Peyer's patch (tissue), 4 donors: ENCODE data around the gene PCNP. TPM values are rescaled to one million over a fixed set of nuclear protein-coding genes. Genes with fewer than 3 reads are reported as not detected.

Source experiments
- DNase-seq, 3 donors: peaks; one replicate each; pipeline ENCODE4 v3.0.0-alpha.2; 2017 to 2019
- H3K27ac ChIP-seq, 4 donors: fragments of 200-600 bp; sonication (generic); one replicate each; pipeline ENCODE4 v1.5.1; 2016 to 2019
- H3K27me3 ChIP-seq, 2 donors: fragments of 200-600 bp; sonication (generic); one replicate each; pipeline ENCODE4 v1.5.1; 2019
- H3K36me3 ChIP-seq, 3 donors: fragments of 200-600 bp; sonication (generic); one replicate each; pipeline ENCODE4 v1.5.1; 2016 to 2019
- H3K4me1 ChIP-seq, 4 donors: fragments of 200-600 bp; sonication (generic); one replicate each; pipeline ENCODE4 v1.5.1; 2016 to 2019
- H3K4me3 ChIP-seq, 4 donors: fragments of 200-600 bp; sonication (generic); 1 replicate in 3 of 4; 2 replicates in 1 of 4; pipeline ENCODE4 v1.5.1; 2016 to 2019; ENCODE audit warnings: mild to moderate bottlenecking in 1 of 4
- H3K9me3 ChIP-seq, 4 donors: fragments of 200-600 bp; sonication (generic); one replicate each; pipeline ENCODE4 v1.5.1; 2016 to 2019; ENCODE audit warnings: mild to moderate bottlenecking in 1 of 4
- POLR2A ChIP-seq, 2 donors: fragments of 450-650 bp; IDR thresholded peaks; one replicate each; pipeline ENCODE4 v1.5.1; 2017; ENCODE audit warnings: antibody characterized with exemption in 2 of 2, mild to moderate bottlenecking in 2 of 2, moderate library complexity in 2 of 2
- small RNA-seq, 2 donors: library from RNA; depleted of rRNA; stranded (forward); fragments of <200 nt; gene quantifications; one replicate each; pipeline ENCODE3, GENCODE V24; 2016
- total RNA-seq, 4 donors: library from RNA; depleted of rRNA; stranded (reverse); fragments of >200 nt; gene quantifications; one replicate each; pipeline ENCODE4 v1.1.0, GENCODE V29; 2016
- TF ChIP-seq, protein P1 (sequence below), 6 experiments: fragments of 450-650 bp in 4 of 6; fragments of 200-600 bp in 2 of 6; sonication (generic) in 1 of 6; IDR thresholded peaks; one replicate each; pipeline ENCODE4 v1.5.1; 2017 to 2019; ENCODE audit warnings: antibody characterized with exemption in 6 of 6, mild to moderate bottlenecking in 3 of 6, moderate library complexity in 1 of 6

Gene PCNP
- total RNA-seq, 4 donors from 2014 or later = 61.9 to 106 (median 69.8) TPM

DNA sequence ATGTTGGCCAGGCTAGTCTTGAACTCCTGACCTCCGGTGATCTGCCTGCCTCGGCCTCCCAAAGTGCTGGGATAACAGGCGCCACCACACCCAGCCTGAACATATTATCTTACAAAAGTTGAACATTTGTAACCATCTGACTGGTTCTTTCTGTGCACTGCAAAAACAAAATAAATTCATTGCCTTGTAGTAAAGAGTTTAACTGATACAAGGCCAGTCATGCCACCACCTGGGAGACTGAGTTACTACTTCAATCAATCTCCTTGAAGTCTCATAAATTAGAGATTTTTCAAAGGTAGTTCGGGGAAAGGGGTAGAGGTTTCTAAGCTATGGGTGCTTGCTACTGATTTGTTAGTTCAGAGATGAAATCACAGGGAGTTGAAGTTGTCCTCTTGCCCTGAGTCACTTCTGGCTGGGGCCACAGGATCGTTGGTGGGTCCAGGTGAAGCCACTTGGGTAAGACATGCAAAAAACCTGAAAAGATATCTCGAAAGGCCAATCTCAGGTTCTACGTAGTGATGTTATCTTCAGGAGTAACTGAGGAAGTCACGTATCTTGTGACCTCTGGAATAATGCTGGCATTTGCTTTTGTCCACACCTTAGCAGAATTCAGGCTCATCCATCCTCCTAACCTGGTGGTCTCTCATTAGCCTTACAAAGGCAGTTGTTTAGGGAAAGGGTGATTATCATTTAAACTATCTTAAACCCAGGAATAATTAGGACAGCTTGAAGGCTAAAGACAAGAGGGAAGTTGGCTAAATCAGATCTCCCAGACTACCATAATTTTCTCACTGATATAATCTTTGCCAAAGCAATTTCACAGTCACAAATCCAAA, 69.2 kb downstream of the PCNP start:
- Histone ChIP-seq H3K36me3 (no peaks in the 10 kb centered on the region), H3K4me3 (no peak overlapping the region), H3K27me3 (no peaks in the 10 kb centered on the region), H3K9me3 (no peaks in the 10 kb centered on the region), H3K27ac (no peak overlapping the region), H3K4me1 (no peaks in the 10 kb centered on the region)
- no peak for TF ChIP-seq POLR2A (IDR thresholded peaks at IDR 0.05)
- TF ChIP-seq, protein P1, sequence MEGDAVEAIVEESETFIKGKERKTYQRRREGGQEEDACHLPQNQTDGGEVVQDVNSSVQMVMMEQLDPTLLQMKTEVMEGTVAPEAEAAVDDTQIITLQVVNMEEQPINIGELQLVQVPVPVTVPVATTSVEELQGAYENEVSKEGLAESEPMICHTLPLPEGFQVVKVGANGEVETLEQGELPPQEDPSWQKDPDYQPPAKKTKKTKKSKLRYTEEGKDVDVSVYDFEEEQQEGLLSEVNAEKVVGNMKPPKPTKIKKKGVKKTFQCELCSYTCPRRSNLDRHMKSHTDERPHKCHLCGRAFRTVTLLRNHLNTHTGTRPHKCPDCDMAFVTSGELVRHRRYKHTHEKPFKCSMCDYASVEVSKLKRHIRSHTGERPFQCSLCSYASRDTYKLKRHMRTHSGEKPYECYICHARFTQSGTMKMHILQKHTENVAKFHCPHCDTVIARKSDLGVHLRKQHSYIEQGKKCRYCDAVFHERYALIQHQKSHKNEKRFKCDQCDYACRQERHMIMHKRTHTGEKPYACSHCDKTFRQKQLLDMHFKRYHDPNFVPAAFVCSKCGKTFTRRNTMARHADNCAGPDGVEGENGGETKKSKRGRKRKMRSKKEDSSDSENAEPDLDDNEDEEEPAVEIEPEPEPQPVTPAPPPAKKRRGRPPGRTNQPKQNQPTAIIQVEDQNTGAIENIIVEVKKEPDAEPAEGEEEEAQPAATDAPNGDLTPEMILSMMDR (IDR thresholded peaks at IDR 0.05) = no peak
- no peak for DNase-seq

Small RNA genes lying within 50 kb of the gene (small RNA-seq; reads per million reads assigned to genes)
- gene RF00019 (0 reads per million in 2 donors), gene RNU6-1256P (0 reads per million in 2 donors)

Other genes starting within 250 kb of the PCNP start
- 10 to 100 TPM; 13.5 to 44.6 (median 20.2) TPM for gene SENP7, start 61.0 kb upstream of the PCNP start, total RNA-seq
- 10 to 100 TPM in 3 of 4 donors, 1 to 10 TPM in 1; 8.5 to 28.9 (median 13.1) TPM for gene TRMT10C, start 12.3 kb upstream of the PCNP start, total RNA-seq
- 10 to 100 TPM; 15.5 to 25.5 (median 22.9) TPM for gene ZBTB11, start 103.0 kb downstream of the PCNP start, total RNA-seq
- 100 to 1,000 TPM; 392 to 657 (median 458) TPM for gene RPL24, start 112.5 kb downstream of the PCNP start, total RNA-seq
- 10 to 100 TPM in 1 of 4 donors, 1 to 10 TPM in 3; 3.3 to 18.2 (median 4.7) TPM for gene CEP97, start 150.4 kb downstream of the PCNP start, total RNA-seq
- gene NXPE3, start 205.0 kb downstream of the PCNP start, total RNA-seq = 10 to 100 TPM in 1 of 4 donors, 1 to 10 TPM in 3; 1.4 to 62.7 (median 3.2) TPM